Peyer's patch (tissue), 4 donors: Measurements from ENCODE around the gene GSTO2.

Experiments used
- CTCF ChIP-seq, 6 experiments: fragments of 450-650 bp in 4 of 6; fragments of 200-600 bp in 2 of 6; sonication (generic) in 1 of 6; IDR thresholded peaks; one replicate each; pipeline ENCODE4 v1.5.1; 2017 to 2019; ENCODE audit warnings: antibody characterized with exemption in 6 of 6, mild to moderate bottlenecking in 3 of 6, moderate library complexity in 1 of 6
- POLR2A ChIP-seq, 2 donors: fragments of 450-650 bp; IDR thresholded peaks; one replicate each; pipeline ENCODE4 v1.5.1; 2017; ENCODE audit warnings: antibody characterized with exemption in 2 of 2, mild to moderate bottlenecking in 2 of 2, moderate library complexity in 2 of 2

- TF ChIP-seq CTCF (IDR thresholded peaks at IDR 0.05) (no peak), POLR2A (IDR thresholded peaks at IDR 0.05) (no peak)
Measured at GRCh38 chr10:104345941-104346340, 77.0 kb downstream of the GSTO2 start.
